K562 (cell line): ENCODE measurements around the gene GPR153. TPM values are rescaled to one million over a fixed set of nuclear protein-coding genes. Genes with fewer than 3 reads are reported as not detected.
A peak's percentile ranks its signal among the peaks of the same experiment; 100 is the strongest.

Source experiments
- HCFC1 ChIP-seq: IDR thresholded peaks from 2 replicates; pipeline ENCODE4 v1.6.1; 2012; ENCODE audit warnings: low read depth, low read length, improper control_type of control experiment
- SNIP1 ChIP-seq: fragments of 450-650 bp; IDR thresholded peaks from 2 replicates; pipeline ENCODE4 v1.7.1; 2017; ENCODE audit warnings: low read depth, mild to moderate bottlenecking
- TGIF2 ChIP-seq: sonication (generic); formaldehyde crosslinking; IDR thresholded peaks from 2 replicates; pipeline ENCODE4 v1.8.1; 2022; ENCODE audit warnings: mild to moderate bottlenecking, missing genetic modification reagents, moderate library complexity
- ZNF76 ChIP-seq: fragments of 250-450 bp; sonication (Bioruptor Pico); IDR thresholded peaks from 2 replicates; pipeline ENCODE4 v1.4.0; 2020; ENCODE audit warnings: mild to moderate bottlenecking, moderate library complexity, borderline replicate concordance
- polyA plus RNA-seq, 8 experiments: library from polyadenylated mRNA; depleted of rRNA in 4 of 8; stranded (reverse) in 5 of 8; unstranded in 3 of 8; fragments of >200 nt; fragmentation: Nextera tagmentation in 2 of 8; fragmentation: Illumina TruSeq in 1 of 8; extraction: Ambion mirVana in 2 of 8; extraction: Trizol in 1 of 8; gene quantifications; 2 replicates each; pipeline versions ENCODE4 v1.2.1 to v1.2.3, GENCODE V29; 2011 to 2014; ENCODE audit warnings: inconsistent platforms in 1 of 8, missing spikeins in 1 of 8
- total RNA-seq, 7 experiments: library from RNA; depleted of rRNA in 6 of 7; stranded (reverse); fragments of >200 nt in 6 of 7; fragmentation: Illumina TruSeq in 2 of 7; extraction: Trizol in 2 of 7; gene quantifications; 2 replicates each; pipeline versions ENCODE4 v1.2.1 to v1.2.3, GENCODE V29; 2011 to 2021; ENCODE audit warnings: low replicate concordance in 1 of 7
- TF ChIP-seq, protein P1 (sequence below): fragments of 250-450 bp; sonication (Bioruptor Pico); IDR thresholded peaks from 2 replicates; pipeline ENCODE4 v1.8.0; 2021; ENCODE audit warnings: borderline replicate concordance, mild to moderate bottlenecking, moderate library complexity; ENCODE audit not compliant: poor library complexity, severe bottlenecking
- TF ChIP-seq, protein P2 (sequence below): fragments of 200-600 bp; sonication (generic); IDR thresholded peaks from one replicate; pipeline ENCODE4 v1.6.1; 2012; ENCODE audit warnings: mild to moderate bottlenecking, low read depth, low read length, inconsistent platforms
- TF ChIP-seq, protein P3 (sequence below), 2 experiments: IDR thresholded peaks; 2 replicates each; pipeline ENCODE4 v1.6.1; 2012; ENCODE audit warnings: improper control_type of control experiment in 2 of 2, low read depth in 2 of 2, low read length in 2 of 2, borderline replicate concordance in 1 of 2
- TF ChIP-seq, protein P4 (sequence below): fragments of 250-450 bp; sonication (Bioruptor Pico); IDR thresholded peaks from 2 replicates; pipeline ENCODE4 v1.5.0; 2020; ENCODE audit warnings: mild to moderate bottlenecking, borderline replicate concordance

The GPR153 gene
- total and polyA plus RNA-seq, 9 of the 15 experiments (the other 6 are each of a cell fraction or from before 2014, with no cell fraction given): 0.01 to 1.5 (median 0.51) TPM

DNA sequence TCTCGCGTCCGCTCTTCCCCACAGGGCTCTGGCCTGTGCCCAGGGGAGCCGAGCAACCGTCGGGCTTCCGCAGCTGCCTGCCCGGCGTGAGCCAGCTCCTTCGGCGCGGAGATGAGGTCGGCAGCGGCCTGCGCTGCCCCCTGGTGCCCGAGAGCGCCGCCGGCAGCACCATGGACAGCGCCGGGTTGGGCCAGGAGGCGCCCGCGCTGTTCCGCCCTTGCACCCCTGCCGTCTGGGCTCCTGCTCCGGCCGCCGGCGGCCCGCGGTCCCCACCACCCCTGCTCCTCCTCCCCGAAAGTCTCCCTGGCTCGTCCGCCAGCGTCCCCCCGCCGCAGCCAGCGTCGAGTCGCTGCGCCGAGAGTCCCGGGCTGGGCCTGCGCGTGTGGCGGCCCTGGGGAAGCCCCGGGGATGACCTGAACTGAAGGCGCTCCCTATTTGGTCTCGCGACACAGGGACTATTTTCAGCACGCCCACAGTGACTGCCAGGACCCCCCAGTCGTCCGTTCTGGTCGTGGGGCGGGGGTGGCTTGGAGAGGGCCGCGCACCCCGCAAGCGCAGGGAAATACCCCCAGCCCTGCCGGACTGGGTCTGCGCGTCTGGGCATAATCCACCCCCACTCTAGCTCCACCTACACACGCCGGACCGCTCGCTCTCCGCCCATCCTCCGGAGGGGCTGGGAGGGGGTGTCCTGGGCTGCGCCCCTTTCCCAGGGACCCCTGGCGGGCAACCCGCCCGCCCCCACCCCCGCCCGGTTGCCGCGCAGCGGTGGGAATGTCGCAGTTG, 15.6 kb downstream of the GPR153 start (continued):
- TF ChIP-seq, protein P1, sequence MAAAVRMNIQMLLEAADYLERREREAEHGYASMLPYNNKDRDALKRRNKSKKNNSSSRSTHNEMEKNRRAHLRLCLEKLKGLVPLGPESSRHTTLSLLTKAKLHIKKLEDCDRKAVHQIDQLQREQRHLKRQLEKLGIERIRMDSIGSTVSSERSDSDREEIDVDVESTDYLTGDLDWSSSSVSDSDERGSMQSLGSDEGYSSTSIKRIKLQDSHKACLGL (CRISPR knock-in tag): peak; percentile 55
- TF ChIP-seq, protein P2, sequence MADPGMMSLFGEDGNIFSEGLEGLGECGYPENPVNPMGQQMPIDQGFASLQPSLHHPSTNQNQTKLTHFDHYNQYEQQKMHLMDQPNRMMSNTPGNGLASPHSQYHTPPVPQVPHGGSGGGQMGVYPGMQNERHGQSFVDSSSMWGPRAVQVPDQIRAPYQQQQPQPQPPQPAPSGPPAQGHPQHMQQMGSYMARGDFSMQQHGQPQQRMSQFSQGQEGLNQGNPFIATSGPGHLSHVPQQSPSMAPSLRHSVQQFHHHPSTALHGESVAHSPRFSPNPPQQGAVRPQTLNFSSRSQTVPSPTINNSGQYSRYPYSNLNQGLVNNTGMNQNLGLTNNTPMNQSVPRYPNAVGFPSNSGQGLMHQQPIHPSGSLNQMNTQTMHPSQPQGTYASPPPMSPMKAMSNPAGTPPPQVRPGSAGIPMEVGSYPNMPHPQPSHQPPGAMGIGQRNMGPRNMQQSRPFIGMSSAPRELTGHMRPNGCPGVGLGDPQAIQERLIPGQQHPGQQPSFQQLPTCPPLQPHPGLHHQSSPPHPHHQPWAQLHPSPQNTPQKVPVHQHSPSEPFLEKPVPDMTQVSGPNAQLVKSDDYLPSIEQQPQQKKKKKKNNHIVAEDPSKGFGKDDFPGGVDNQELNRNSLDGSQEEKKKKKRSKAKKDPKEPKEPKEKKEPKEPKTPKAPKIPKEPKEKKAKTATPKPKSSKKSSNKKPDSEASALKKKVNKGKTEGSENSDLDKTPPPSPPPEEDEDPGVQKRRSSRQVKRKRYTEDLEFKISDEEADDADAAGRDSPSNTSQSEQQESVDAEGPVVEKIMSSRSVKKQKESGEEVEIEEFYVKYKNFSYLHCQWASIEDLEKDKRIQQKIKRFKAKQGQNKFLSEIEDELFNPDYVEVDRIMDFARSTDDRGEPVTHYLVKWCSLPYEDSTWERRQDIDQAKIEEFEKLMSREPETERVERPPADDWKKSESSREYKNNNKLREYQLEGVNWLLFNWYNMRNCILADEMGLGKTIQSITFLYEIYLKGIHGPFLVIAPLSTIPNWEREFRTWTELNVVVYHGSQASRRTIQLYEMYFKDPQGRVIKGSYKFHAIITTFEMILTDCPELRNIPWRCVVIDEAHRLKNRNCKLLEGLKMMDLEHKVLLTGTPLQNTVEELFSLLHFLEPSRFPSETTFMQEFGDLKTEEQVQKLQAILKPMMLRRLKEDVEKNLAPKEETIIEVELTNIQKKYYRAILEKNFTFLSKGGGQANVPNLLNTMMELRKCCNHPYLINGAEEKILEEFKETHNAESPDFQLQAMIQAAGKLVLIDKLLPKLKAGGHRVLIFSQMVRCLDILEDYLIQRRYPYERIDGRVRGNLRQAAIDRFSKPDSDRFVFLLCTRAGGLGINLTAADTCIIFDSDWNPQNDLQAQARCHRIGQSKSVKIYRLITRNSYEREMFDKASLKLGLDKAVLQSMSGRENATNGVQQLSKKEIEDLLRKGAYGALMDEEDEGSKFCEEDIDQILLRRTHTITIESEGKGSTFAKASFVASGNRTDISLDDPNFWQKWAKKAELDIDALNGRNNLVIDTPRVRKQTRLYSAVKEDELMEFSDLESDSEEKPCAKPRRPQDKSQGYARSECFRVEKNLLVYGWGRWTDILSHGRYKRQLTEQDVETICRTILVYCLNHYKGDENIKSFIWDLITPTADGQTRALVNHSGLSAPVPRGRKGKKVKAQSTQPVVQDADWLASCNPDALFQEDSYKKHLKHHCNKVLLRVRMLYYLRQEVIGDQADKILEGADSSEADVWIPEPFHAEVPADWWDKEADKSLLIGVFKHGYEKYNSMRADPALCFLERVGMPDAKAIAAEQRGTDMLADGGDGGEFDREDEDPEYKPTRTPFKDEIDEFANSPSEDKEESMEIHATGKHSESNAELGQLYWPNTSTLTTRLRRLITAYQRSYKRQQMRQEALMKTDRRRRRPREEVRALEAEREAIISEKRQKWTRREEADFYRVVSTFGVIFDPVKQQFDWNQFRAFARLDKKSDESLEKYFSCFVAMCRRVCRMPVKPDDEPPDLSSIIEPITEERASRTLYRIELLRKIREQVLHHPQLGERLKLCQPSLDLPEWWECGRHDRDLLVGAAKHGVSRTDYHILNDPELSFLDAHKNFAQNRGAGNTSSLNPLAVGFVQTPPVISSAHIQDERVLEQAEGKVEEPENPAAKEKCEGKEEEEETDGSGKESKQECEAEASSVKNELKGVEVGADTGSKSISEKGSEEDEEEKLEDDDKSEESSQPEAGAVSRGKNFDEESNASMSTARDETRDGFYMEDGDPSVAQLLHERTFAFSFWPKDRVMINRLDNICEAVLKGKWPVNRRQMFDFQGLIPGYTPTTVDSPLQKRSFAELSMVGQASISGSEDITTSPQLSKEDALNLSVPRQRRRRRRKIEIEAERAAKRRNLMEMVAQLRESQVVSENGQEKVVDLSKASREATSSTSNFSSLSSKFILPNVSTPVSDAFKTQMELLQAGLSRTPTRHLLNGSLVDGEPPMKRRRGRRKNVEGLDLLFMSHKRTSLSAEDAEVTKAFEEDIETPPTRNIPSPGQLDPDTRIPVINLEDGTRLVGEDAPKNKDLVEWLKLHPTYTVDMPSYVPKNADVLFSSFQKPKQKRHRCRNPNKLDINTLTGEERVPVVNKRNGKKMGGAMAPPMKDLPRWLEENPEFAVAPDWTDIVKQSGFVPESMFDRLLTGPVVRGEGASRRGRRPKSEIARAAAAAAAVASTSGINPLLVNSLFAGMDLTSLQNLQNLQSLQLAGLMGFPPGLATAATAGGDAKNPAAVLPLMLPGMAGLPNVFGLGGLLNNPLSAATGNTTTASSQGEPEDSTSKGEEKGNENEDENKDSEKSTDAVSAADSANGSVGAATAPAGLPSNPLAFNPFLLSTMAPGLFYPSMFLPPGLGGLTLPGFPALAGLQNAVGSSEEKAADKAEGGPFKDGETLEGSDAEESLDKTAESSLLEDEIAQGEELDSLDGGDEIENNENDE: peak; percentile 55
- TF ChIP-seq TGIF2 (CRISPR knock-in tag): peak; percentile 99
- TF ChIP-seq, protein P3, sequence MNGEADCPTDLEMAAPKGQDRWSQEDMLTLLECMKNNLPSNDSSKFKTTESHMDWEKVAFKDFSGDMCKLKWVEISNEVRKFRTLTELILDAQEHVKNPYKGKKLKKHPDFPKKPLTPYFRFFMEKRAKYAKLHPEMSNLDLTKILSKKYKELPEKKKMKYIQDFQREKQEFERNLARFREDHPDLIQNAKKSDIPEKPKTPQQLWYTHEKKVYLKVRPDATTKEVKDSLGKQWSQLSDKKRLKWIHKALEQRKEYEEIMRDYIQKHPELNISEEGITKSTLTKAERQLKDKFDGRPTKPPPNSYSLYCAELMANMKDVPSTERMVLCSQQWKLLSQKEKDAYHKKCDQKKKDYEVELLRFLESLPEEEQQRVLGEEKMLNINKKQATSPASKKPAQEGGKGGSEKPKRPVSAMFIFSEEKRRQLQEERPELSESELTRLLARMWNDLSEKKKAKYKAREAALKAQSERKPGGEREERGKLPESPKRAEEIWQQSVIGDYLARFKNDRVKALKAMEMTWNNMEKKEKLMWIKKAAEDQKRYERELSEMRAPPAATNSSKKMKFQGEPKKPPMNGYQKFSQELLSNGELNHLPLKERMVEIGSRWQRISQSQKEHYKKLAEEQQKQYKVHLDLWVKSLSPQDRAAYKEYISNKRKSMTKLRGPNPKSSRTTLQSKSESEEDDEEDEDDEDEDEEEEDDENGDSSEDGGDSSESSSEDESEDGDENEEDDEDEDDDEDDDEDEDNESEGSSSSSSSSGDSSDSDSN (IDR thresholded peaks at IDR 0.05; ENCODE audit: borderline replicate concordance in 1 of 2, low read depth in 2 of 2, low read length in 2 of 2): peak; percentile 98 to 99
- 0 out of 2 replicates have a peak, but pooled peaks have one; percentile 54 for TF ChIP-seq ZNF76 (CRISPR knock-in tag)
- no peak for TF ChIP-seq SNIP1
- peak; percentile 54; the same call in 1 of the 2 replicates for TF ChIP-seq HCFC1
- TF ChIP-seq, protein P4, sequence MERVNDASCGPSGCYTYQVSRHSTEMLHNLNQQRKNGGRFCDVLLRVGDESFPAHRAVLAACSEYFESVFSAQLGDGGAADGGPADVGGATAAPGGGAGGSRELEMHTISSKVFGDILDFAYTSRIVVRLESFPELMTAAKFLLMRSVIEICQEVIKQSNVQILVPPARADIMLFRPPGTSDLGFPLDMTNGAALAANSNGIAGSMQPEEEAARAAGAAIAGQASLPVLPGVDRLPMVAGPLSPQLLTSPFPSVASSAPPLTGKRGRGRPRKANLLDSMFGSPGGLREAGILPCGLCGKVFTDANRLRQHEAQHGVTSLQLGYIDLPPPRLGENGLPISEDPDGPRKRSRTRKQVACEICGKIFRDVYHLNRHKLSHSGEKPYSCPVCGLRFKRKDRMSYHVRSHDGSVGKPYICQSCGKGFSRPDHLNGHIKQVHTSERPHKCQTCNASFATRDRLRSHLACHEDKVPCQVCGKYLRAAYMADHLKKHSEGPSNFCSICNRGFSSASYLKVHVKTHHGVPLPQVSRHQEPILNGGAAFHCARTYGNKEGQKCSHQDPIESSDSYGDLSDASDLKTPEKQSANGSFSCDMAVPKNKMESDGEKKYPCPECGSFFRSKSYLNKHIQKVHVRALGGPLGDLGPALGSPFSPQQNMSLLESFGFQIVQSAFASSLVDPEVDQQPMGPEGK (CRISPR knock-in tag): no peak
